ENCODE measurements around the gene UTY.

GRCh38 chrY:13416869-13417661 lies 62.8 kb downstream of the UTY start:
- TF ChIP-seq, protein P1, sequence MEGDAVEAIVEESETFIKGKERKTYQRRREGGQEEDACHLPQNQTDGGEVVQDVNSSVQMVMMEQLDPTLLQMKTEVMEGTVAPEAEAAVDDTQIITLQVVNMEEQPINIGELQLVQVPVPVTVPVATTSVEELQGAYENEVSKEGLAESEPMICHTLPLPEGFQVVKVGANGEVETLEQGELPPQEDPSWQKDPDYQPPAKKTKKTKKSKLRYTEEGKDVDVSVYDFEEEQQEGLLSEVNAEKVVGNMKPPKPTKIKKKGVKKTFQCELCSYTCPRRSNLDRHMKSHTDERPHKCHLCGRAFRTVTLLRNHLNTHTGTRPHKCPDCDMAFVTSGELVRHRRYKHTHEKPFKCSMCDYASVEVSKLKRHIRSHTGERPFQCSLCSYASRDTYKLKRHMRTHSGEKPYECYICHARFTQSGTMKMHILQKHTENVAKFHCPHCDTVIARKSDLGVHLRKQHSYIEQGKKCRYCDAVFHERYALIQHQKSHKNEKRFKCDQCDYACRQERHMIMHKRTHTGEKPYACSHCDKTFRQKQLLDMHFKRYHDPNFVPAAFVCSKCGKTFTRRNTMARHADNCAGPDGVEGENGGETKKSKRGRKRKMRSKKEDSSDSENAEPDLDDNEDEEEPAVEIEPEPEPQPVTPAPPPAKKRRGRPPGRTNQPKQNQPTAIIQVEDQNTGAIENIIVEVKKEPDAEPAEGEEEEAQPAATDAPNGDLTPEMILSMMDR (IDR thresholded peaks at IDR 0.05), result no peak
- no peak for TF ChIP-seq POLR2A (IDR thresholded peaks at IDR 0.05)
